Renal pelvis (tissue), 4 donors: Measurements from ENCODE around the gene CYTIP. TPM values are rescaled to one million over a fixed set of nuclear protein-coding genes. Genes with fewer than 3 reads are reported as not detected.
"Not testable (repeated sequence)": the region's sequence is repeated elsewhere in the genome, so short reads cannot be mapped to it uniquely, and the experiment has no call there.

ENCODE experiments used
- DNase-seq: peaks from one replicate; pipeline ENCODE4 v3.0.0-alpha.2; 2013
- polyA plus RNA-seq, 3 donors: library from polyadenylated mRNA; unstranded; fragments of 120-200 nt; gene quantifications; one replicate each; pipeline ENCODE4 v1.2.1, GENCODE V29; 2013; ENCODE audit not compliant: insufficient read length in 3 of 3

CYTIP gene
- polyA plus RNA-seq, 3 donors: 1.2 to 1.7 (median 1.6) TPM

DNA sequence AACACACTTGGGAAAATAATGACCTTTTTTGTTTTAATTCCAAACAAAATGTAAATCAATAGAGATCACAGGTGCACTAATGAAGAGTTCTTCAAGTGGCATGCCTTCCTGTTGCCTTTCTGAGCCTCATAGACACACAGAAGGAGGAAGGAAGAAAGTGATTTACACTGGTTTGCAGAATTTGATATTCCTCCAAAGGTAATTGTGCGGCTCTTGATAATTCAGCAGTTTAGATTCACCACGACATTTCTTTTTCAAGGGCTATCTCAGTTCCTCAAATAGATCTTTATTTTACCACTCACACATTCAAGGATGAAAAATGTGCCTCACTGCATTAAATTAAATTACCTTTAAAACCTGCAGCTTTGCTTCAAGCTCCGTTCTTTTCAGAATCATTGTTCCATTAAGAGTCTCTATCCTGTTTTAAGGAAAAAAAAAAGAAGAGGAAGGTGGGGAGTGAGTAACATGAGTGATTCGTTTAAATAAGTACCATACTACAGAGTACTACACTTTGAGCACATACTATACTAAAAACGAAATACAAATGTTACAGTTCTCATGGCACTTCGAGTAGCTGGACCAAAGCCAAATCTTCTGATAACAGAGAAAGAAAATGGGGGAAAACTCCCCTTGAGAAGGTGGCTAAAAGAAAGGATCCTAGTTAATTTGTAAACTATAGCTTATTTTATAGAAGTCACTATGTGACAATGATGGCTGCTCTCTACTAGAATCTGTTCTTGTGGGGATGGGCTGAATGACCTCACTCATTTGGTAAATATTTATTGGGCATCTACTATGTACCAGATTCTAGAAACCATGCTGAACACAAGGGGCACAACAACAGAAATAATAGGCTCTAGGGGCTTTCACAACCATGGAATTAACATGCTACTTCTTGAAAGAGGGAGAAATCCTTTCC lies 16.6 kb downstream of the CYTIP start:
- no peak for DNase-seq

DNA sequence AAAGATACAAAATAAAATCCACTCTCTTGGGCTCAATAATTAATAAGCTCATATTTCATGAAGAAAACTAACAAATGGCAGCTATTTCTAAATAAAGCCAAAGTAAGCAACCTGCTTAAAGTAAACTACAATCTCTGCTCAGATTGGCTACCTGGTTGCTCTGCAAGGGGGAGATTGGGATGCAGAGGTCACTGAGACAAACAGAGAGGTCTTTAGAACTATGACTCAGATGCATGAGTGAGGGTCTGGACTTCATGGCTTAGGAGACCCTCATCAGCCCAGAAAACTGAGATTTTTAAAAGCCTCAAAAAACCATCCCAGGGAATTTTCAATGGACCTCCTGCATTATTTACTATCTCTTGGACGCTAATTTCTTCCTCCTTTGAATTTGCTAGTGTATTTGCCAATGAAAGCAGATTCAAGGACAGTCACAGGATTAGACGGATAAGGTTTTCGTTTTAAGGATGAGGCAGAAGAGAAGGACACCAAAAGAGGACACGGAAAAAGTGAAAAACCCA lies 17.4 kb downstream of the CYTIP start:
- no peak for DNase-seq

DNA sequence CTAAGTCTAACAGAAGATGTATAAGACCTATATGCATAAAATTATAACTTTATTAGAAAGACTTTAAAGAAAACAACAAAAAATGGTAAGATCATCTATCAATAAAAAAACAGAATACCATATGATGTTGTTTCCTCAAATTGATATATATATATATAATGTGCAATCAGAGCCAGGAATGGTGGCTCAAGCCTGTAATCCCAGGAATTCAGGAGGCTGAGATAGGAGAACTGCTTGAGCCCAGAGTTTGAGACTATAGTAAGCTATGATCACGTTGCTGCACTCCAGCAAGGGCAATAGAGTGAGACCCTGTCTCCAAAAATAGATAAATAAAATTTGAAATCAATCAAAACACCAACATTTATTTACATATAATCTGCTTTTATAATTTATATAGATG lies 19.5 kb downstream of the CYTIP start:
- no peak for DNase-seq

DNA sequence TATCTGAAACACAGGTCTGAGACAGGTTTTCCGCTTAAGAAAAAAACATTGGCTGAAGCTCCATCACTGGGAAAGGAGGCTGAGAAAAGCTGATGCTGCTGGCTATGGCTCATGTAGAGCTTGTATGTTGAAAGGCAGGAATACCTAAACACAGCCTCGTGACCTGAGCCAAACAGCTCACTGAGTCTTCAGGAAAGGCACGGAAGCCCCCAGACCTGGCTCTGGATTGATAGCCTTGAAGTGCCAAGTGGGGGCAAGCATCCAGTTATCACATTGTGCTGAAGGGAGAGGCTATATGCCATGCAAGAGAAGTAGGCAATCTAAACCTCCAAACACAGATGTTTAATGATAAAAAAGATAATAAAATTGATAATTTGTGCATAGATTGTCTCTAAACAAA lies 21.9 kb downstream of the CYTIP start:
- no peak for DNase-seq

DNA sequence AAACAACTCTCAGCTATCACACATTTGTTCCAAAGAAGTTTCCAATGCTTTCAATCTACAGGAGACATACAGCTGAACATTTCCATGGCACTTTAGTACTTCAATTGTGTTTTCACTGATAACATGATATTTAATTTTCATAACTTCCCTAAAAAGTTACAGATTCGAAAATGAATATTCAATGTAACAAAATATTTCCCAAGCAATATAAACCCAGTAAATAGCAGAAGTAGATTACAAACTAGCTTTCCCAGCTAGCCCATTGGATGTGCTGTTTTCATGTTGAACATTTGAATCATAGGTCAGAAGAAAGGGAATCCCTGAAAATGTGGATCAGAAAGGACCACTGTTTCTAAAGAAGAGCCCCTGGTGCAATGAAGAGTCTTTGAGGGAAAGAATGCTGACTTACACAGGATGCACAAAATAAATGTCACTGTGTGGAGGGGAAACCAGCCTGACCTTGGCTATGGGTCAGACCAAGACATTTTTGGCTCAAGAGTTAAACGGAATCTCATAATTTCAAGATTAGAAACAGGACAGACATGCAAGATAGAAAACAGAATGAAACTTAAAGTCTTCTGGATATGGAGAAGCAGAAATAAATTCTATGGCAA lies 22.5 kb downstream of the CYTIP start:
- no peak for DNase-seq

DNA sequence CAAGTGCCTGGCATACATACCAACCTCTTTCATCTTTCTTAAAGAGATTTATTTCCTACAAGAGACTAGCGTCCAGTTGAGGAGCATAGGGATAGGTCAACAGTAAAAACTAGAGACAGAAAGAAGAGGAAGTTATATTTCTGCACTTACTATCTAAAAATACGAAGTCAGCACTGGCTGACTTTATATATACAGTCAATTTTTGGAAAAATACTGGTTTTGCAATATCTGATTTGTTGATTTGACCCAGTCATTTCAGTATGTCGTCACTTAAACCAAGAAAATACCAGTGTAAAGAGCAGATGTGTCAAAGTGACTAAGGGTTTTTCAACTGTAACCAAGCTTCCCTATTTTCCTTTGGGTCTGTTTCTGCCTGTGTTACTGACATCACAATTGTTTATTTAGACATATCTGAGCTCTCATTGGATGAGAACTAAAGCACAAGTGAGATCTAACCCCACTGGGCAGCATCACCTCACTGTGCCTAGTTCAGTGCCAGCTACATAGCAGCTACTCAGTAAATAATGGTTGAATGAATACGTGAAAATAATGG lies 23.0 kb downstream of the CYTIP start:
- no peak for DNase-seq

DNA sequence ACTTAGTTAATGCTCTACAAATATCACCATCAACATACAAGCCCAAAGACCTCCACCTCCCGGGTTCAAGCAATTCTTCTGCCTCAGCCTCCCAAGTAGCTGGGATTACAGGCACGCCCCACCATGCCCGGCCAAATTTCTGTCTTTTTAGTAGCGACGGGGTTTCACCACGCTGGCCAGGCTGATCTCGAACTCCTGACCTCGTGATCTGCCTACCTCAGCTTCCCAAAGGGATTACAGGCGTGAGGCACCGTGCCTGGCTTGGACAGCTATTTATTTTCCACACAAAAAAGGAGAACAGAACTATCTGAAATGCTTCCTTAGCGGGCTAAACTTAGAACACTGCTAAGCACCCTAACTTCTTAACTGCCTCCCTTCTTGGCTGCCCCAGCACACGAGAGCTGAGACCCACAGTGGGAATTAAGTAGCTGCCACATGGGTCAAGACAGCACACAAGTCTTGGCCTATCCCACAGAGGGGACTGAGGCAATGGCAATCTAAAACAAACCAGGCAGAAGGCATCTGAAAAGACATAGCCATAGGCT lies 24.8 kb downstream of the CYTIP start:
- DNase-seq: no peak

DNA sequence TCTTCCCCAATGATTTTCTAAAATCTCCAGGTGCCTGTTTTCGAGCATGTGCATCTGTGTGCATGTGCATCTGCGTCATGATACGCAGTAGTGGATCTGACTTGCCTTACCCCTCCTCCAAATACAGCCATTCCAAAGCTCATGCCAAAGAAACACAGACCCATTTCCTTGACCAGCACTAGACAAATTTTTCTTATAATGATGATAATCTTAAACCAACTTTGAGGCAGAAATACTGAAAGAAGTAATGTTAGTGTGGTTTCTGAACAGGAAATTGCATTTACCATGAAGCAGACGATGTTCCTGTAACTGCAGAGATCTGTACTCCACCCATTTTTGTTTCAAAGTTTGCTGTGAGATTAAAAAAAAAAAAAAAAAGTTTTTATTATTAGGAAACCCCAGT lies 25.6 kb downstream of the CYTIP start:
- DNase-seq: no peak

DNA sequence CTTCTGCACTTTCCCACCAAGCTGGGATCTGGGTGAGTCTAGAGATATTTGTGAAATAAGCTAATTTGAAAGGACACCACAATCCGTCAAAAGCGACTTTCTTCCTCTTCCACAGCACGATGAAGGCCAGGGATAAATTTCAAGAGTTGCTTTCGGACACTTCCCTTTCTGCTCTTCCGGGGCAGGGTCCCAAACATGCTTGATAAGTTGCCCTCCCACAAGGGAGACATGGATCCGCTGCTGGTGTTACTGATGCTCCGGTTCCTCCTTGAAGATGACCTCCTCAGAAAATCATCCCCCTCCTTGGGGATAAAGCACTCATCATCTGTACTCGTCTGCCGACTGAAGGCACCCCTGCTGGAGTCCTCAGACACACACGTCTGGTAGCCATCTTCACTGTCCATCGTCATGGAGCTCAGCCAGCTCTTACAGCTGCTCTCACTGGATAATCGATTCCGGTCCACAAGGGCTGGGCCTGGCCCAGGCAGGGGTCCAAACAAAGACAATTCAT lies 28.2 kb downstream of the CYTIP start:
- no peak for DNase-seq

DNA sequence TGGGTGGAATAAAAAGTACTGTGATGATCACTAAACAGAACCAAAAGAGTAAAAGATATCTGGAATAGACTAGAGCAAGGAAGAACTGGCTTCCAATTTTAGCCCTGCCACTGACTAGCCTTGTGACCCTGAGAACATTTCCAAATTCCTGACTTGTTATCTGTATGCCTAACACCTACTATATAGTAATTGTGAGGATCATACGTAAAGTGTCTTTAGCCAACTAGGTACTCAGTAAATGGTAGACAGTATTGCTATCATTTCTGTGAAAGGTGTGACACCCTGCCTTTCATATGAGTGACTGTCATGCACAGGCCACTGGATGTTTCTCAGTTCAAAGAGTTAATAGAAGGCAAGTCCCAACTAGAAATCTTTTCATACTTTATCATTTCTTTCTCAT lies 29.8 kb downstream of the CYTIP start:
- no peak for DNase-seq

DNA sequence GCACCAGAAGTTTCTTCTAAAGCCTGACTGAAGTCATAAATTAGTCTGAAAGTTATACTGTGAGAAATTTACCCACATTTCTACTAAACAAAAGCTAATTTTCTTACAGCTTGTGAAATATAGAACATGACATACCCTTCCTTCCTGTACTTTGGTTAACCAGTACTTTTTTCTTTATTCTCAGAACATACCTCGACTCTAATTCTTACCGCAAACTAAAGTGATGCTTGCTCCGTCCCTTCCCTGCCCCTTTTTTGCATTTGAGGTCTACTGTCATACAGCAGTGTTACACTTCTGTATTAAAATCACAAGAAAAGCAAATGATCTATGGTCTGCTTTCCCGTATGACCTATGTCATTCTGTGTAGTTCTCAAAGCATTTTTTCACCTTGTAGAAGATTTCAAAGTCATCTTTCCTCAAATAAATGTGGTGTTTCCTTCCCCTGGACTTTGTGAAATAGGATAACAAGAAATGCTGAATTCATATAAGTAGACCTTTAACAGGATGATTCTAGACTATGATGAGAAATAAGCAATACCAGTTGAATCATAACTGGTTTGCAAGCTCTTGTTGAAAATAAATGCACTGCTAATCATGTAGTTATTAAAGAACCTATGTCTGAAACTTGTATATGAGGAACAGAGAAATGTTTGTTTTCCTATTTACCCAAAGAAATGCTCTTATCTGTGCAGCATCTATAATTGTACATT lies 30.4 kb downstream of the CYTIP start:
- DNase-seq: no peak

DNA sequence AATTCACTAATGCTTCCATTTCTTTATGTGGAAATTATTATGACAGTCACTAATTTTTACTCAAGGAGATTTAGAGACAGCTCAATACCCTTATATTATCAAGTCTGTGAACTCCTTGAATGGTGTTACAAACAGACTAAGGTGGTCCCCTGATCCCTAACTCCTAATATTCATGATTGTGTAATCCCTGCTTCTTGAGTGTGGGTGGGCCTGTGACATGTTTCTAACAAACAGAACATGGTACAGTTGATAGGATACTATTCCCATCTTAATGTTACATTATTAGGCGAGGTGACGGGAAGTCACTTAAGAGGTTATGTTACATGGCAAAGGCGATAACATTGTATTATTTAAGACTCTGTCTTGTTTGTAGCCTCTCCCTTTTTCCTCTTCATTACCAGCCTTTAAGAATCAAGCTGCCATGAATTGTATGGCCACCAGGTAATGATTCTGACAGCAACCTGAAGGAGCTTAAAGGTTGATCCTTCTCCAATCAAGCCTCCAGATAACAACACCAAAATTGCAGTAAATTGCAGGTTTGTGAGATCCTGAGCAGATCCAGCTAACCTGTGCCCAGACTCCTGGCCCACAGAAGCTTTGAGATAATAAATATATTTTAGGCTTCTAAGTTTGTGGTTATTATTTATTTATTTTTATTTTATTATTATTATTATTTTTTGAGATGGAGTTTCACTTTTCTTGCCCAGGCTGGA lies 32.1 kb downstream of the CYTIP start:
- DNase-seq: no peak

DNA sequence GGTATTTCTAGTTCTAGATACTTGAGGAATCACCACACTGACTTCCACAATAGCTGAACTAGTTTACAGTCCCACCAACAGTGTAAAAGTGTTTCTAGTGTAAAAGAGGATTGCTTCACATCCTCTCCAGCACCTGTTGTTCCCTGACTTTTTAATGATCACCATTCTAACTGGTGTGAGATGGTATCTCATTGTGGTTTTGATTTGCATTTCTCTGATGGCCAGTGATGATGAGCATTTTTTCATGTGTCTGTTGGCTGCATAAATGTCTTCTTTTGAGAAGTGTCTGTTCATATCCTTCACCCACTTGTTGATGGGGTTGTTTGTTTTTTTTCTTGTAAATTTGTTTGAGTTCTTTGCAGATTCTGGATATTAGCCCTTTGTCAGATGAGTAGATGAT lies 38.5 kb downstream of the CYTIP start:
- not testable (repeated sequence) for DNase-seq

DNA sequence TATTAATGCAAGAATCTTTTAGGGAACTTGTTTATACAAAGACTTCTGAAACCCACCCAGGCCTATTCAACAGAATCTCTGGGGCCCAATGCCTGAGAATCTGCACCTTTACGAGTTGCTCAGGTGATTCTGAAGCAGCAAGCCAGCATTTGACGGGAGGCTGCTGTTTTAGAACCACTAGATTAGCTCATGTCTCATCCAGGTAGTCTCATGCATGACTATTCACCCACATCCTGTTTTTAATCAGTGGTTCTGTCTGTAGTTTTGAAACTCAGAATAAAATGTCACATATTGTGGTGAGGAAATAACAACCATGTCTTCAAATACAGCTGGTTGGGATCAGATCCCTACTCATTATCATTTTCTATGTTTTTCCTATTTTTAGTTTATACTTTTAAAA lies 39.5 kb downstream of the CYTIP start:
- DNase-seq: no peak

DNA sequence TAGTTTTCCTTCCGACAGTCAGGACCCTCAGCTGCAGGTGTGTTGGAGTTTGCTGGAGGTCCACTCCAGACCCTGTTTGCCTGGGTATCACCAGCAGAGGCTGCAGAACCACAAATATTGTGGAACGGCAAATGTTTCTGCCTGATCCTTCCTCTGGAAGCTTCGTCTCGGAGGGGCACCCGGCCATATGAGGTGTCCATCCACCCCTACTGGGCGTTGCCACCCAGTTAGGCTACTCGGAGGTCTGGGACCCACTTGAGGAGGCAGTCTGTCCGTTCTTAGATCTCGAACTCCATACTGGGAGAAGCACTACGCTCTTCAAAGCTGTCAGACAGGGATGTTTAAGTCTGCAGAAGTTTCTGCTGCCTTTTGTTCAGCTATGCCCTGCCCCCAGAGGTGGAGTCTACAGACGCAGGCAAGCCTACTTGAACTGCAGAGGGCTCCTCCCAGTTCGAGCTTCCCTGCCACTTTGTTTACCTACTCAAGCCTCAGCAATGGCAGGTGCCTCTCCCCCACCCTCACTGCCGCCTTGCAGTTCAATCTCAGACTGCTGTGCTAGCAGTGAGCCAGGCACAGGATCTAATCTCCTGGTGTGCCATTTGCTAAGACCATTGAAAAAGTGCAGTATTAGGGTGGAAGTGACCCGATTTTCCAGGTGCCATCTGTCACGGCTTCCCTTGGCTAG lies 40.9 kb downstream of the CYTIP start:
- DNase-seq: not testable (repeated sequence)

DNA sequence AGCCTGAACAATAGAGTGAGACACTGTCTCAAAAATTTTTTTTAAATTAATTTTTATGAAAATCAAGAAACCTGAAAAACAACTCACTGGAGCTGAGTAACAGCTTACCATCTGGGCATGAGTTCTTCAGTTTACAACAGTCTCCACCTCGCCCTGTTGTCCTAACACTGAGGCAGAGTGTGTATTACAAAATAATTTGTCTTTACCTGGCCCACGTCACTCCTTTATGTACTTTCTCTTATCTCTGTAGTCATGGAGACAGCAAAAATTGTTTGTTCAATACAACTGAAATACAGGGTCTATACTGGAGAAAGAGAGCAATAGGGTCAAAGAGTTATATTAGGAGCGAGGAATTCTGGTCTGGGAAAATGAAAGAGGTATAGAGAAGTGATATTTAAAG lies 48.1 kb downstream of the CYTIP start:
- no peak for DNase-seq

DNA sequence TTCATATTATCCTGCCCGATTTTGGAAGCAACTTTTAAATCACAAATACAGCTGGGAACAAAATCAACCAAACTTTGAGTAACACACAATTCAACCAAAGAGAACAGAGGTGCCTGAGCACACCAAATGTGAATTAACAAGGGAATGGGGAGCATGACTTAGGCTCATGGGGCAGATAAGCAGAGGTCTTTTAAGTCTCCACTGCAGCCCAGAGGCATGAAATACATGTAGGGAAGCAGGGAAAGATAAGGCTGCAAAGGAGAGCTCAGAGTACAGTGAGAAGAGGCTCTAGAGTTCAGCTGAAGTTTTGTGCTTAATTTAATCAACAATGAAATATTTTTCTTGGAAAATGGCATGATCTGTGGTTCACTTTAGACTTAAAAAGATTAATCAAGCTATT lies 49.0 kb downstream of the CYTIP start:
- no peak for DNase-seq

DNA sequence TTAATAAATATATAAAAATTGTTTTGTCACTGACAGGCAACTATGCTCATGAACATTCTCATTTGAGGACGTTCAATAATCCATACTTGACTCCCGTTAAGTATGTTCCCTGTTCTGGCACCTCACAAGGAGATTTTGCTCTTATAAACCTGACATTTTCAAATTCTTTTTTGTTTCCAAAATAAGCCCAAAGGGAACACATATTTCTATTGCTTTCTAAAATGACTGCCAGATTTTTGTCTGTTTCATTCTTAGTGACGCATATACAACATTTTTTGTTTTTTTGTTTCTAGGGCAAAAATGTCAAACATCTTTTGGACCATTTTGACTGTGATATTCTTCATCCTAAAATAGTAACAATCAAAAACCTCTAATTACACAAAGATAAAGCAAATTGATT lies 50.5 kb downstream of the CYTIP start:
- no peak for DNase-seq

DNA sequence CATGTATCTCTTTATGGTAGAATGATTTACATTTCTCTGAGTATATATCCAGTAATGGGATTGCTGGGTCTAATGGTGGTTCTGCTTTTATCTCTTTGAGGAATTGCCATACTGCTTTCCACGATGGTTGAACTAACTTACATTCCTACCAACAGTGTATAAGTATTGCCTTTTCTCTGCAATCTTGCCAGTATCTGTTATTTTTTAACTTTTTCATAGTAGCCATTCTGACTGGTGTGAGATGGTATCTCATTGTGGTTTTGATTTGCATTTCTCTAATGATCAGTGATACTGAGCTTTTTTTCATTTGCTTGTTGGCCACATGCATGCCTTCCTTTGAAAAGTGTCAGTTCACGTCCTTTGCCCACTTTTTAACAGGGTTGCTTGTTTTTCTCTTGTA lies 55.1 kb downstream of the CYTIP start:
- DNase-seq: no peak

DNA sequence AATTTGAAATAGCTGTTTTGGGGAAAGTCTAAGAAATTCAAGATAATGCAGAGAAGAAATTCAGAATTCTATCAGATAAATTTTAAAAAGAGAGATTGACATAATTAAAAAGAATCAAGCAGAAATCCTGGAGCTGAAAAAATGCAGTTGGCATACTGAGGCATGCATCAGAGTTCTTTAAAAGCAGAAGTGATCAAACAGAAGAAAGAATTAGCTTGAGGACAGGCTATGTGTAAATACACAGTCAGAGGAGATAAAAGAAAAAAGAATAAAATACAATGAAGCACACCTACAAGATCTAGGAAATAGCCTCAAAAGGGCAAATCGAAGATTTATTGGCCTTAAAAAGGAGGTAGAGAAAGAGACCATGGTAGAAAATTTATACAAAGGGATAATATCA lies 57.1 kb downstream of the CYTIP start:
- DNase-seq: no peak

DNA sequence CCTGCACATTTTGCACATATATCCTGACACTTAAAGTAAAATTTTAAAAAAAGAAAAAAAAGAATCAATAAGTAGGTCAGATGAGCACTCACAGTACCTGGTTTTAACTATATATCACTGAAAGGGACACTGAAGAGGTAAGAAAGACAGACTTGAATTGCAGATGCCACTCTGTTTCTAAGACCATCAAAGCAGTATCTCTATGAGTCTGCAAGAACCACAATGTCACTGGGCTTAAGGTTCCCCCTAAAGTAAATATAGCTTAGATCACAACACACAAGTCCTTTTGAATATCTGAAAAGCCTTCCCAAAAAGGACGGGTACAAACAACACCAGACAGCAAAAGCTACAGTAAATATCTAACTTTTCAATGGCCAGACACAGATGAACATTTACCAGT lies 57.6 kb downstream of the CYTIP start:
- no peak for DNase-seq
